GM19193 (cell line): Measurements from ENCODE around the gene SERPINF2.

Experiments
- POLR2A ChIP-seq: IDR thresholded peaks from 4 replicates; pipeline ENCODE4 v1.6.1; 2011; ENCODE audit not compliant: insufficient read depth, insufficient read length; ENCODE audit errors: extremely low read depth

The SERPINF2 gene

DNA sequence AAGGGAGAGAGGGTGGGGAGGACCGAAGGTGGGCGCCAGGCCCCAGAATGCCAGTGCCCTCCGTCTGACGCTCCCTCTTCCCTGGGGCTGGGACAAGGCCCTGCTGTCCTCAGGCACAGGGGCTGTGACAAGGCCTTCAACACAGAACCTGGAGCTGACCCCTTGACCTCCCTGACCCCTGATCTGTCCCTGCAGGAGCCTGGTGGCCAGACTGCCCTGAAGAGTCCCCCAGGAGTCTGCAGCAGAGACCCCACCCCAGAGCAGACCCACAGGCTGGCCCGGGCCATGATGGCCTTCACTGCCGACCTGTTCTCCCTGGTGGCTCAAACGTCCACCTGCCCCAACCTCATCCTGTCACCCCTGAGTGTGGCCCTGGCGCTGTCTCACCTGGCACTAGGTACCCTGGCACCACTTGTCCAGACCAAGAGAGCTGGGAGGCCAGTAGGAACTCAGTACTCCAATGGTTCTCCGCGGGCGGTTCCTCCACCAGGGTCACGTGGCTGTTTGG lies 2.9 kb downstream of the SERPINF2 start:
- no peak for TF ChIP-seq POLR2A

DNA sequence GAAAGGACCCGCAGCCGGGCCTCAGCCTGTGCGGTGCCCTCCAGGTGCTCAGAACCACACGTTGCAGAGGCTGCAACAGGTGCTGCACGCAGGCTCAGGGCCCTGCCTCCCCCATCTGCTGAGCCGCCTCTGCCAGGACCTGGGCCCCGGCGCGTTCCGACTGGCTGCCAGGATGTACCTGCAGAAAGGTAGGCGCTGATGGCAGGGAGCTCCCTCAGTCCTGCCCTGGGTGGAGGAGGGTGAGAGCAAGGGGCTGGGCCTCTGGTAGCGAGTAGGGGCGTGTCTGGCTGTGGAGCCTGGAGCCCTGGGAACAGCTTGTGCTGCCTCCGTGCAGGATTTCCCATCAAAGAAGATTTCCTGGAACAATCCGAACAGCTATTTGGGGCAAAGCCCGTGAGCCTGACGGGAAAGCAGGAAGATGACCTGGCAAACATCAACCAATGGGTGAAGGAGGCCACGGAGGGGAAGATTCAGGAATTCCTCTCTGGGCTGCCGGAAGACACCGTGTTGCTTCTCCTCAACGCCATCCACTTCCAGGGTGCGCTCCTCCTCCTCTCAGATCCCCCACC lies 4.4 kb downstream of the SERPINF2 start:
- no peak for TF ChIP-seq POLR2A

DNA sequence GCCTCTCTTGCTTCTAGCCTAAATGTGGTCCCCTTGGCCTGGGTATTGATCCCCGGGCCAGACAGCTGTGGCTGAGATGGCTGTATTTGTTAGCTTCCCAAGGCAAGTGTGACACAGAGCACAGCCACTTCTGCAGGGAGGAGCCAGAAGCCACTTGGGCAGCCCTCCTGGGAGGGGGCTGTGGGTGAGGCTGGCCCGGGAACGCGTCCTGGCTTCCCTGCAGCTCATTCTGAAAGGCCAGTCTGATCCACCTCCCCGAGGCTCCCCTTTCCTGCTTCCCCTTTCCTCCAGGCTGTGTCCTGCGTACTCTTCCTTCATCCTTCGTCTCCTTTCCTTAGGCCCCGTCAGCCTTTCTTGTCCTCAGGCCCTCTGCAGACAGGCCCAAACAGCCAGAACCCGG lies 8.0 kb downstream of the SERPINF2 start:
- no peak for TF ChIP-seq POLR2A

DNA sequence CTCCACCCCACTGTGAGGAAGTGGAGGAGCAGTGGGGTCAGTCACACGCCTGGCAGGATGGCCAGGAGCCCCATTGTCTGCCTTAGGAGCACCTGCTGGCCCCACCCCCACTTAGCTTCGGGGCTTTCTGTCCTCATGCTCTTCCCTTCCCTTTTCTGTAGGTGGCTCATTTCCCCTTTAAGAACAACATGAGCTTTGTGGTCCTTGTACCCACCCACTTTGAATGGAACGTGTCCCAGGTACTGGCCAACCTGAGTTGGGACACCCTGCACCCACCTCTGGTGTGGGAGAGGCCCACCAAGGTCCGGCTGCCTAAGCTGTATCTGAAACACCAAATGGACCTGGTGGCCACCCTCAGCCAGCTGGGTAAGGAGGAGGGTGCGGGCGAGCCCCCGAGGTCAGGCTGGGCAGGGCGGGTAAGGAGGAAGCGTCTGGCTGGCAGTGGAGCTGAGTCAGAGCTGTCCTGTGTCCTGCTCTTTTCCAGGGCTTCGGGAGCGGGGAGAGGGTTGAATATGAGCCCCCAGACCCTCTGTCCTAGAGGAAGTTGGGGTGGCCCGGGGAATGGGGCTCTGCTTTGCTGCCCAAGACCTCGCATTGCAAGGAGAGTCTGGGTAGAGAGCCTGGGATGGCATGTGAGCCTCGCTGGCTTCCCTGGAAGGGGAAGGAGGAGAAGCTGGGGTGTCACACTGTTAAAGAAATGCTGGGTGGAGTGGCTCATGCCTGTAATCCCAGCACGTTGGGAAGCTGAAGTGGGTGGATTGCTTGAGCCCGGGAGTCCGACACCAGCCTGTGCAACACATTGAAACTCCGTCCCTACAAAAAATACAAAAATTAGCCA lies 10.0 kb downstream of the SERPINF2 start:
- TF ChIP-seq POLR2A, result no peak

DNA sequence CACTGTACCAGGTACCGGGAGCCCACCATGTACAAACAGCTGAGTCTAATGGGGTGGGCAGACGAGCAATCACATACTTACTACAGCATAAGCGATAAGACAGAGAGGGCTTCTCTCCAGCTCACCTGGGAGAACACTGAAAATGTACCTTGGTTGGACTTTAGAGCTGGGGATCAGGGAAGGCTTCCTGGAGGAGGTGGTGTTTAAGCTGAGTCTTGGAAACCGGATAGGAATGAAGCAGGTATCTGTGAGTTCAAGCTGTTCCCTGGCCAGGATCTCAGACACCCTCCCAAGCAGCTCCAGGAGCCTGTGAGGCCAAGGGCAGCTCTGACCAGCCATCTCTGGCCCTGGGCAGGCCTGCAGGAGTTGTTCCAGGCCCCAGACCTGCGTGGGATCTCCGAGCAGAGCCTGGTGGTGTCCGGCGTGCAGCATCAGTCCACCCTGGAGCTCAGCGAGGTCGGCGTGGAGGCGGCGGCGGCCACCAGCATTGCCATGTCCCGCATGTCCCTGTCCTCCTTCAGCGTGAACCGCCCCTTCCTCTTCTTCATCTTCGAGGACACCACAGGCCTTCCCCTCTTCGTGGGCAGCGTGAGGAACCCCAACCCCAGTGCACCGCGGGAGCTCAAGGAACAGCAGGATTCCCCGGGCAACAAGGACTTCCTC lies 11.2 kb downstream of the SERPINF2 start:
- no peak for TF ChIP-seq POLR2A

DNA sequence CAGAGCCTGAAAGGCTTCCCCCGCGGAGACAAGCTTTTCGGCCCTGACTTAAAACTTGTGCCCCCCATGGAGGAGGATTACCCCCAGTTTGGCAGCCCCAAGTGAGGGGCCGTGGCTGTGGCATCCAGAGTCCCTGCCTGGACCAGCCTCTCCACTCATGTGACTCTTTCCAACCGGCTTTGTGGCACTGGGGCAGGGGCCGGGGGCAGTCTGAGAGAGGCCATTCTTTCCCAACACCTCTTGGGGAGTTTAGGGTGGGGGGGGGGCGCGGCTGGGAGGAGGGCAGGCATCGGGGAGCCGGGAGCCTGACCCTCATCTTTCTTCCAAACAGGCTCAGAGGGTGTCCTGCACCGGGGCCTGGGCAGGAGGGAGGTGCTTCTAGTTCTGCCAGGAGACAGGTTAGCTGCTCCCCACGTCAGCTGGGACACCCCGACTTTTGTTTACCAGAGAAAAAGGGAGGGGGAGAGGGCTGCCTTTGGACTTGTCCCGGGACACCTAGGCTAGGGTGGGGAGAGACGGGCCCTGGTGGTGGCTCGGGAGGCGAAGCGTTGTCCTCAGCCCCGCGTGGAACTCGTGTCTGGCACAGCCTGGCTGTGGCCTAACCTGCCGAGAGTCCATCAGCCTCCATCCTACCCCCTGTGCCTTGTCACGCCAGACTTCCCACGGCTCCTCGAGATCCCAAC lies 11.9 kb downstream of the SERPINF2 start:
- TF ChIP-seq POLR2A, result no peak

DNA sequence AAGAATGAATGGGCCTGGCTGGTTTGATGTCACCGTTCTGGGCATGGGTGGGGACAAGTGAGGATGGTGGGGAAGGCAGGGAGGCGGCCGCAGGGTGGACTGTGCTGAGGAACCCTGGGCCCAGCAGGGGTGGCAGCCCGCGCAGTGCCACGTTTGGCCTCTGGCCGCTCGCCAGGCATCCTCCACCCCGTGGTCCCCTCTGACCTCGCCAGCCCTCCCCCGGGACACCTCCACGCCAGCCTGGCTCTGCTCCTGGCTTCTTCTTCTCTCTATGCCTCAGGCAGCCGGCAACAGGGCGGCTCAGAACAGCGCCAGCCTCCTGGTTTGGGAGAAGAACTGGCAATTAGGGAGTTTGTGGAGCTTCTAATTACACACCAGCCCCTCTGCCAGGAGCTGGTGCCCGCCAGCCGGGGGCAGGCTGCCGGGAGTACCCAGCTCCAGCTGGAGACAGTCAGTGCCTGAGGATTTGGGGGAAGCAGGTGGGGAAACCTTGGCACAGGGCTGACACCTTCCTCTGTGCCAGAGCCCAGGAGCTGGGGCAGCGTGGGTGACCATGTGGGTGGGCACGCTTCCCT lies 12.7 kb downstream of the SERPINF2 start:
- TF ChIP-seq POLR2A, result no peak

DNA sequence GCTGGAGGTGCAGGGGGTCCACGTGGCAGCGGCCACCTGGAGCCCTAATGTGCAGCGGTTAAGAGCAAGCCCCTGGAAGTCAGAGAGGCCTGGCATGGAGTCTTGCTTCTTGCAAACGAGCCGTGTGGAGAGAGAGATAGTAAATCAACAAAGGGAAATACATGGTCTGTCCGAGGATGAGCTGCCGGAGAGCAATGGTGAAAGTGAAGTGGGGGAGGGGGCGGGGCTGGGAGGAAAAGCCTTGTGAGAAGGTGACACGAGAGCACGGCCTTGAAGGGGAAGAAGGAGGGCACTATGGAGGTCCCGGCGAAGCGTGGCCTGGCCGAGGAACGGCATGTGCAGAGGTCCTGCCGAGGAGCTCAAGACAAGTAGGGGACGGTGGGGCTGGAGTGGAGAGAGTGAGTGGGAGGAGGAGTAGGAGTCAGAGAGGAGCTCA lies 13.2 kb downstream of the SERPINF2 start:
- no peak for TF ChIP-seq POLR2A

DNA sequence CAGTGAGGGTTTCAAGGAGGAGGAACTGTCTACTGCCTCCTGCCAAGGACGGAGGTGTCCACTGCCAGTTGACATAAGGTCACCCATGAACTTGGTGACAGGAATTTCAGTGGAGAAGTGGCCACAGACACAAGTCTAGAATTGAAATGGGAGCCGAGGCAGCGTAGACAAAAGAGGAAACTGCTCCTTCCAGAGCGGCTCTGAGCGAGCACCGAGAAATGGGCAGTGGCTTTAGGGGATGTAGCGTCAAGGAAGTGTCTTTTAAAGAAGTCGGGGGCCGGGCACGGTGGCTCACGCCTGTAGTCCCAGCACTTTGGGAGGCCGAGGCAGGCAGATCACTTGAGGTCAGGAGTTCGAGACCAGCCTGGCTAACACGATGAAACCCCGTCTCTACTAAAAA lies 16.1 kb downstream of the SERPINF2 start:
- no peak for TF ChIP-seq POLR2A

DNA sequence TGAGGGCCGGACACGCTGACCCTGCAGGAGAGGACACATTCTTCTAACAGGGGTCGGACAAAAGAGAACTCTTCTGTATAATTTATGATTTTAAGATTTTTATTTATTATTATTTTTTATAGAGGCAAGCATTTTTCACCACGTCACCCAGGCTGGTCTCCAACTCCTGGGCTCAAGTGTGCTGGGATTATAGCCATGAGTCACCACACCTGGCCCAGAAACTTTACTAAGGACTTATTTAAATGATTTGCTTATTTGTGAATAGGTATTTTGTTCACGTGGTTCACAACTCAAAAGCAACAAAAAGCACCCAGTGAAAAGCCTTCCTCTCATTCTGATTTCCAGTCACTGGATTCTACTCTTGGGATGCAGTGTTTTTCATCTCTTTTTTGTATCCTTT lies 16.9 kb downstream of the SERPINF2 start:
- TF ChIP-seq POLR2A, result no peak

DNA sequence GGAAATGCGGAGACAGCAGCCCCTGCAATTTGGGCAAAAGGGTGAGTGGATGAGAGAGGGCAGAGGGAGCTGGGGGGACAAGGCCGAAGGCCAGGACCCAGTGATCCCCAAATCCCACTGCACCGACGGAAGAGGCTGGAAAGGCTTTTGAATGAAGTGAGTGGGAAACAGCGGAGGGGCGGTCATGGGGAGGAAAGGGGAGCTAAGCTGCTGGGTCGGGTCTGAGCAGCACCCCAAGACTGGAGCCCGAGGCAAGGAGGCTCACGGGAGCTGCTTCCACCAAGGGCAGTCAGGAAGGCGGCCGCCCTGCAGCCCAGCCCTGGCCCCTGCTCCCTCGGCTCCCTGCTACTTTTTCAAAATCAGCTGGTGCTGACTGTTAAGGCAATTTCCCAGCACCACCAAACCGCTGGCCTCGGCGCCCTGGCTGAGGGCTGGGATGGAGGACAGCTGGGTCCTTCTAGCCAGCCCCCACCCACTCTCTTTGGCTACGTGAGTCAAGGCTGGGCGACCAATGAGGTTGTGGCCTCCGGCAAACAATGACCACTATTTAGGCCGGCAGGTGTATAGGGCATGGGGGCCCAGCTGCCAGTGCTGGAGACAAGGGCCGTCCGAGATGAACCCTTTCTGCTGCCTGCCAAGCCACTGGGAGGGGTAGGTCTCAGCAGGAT lies 19.7 kb downstream of the SERPINF2 start:
- no peak for TF ChIP-seq POLR2A

DNA sequence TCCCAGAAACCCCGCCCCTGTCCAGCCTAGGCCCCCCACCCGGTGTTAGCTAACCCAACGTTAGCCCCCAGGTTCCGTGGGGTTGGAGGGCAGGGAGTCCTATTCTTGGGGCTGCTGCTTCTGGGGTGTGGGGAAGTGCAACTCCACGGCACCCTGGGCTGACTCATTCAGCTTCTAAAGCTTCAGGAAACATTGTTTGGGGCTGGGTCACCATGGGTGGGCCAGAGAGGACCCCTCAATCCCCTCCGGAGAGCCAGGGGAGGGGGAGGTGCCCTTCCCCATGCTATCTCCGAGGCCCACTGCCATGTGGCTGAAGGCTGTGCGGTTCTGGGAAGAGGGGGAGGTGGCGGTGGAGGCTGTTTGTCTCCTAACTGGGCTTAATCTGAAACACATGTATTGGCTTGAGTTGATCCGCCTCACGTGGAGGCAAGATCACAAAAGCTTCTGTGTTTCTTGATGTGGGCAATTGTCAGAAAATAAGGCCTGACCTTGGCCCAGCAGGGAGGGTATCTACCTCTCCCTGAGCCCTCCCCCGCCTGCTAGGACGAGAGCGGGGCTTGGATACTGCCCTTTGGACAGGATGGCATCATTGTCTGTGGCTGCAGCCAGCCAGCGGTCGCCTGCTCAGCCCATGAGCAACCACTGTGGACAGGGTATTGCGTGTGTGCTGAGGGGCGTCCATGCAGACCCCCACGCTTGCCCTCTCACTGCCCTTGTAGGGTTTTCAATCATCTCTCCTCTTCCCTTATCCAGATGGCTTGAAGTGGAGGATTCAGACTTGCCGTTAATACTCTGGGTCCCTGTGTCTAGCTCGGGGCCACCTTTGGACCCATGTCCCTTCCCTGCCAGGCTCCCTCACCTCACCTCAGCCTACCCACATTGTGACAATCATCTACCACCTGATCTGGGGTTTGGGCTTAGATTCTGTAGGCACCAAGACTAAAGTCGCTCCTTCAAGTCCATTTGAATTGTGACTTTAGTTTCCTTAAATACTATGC lies 20.5 kb downstream of the SERPINF2 start:
- no peak for TF ChIP-seq POLR2A

DNA sequence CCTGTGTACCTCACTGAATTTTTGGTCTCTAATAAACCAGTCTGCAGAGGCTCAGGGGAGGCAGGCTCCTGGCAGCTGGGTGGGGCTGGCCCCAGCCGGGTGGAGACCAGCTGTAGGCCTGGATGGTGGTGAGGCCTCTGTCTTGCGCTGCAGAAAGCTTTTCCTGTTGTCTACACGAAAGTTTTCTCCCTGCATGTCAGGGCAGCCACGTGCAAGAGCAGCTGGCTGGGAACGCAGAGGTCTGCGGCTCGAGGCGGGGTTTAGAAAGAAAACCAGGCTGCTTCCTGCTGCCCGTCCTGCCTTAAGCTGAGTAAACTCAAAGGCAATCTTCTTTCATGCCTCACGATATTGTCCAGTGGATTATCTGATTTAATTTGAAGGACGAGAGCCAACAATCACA lies 21.6 kb downstream of the SERPINF2 start:
- TF ChIP-seq POLR2A, result no peak
